Fibroblast of upper back skin (primary cell): Measurements from ENCODE around the gene SMU1.

Source experiments
- DNase-seq: peaks from one replicate; pipeline ENCODE4 v3.0.0-alpha.2; 2013

SMU1 gene

GRCh38 chr9:33076046-33077004, at the start of gene SMU1:
SMU1 (minus strand) TSS chr9:33076674; CDS start chr9:33076608, 66 bp downstream.
- peak; percentile 98 for DNase-seq

GRCh38 chr9:33125461-33125860, 49.0 kb upstream of the SMU1 start:
- DNase-seq, result no peak

- DNase-seq, result no peak
These were observed 48.4 kb upstream of the SMU1 start for GRCh38 chr9:33124751-33125381.

GRCh38 chr9:33124046-33124445, 47.6 kb upstream of the SMU1 start:
- DNase-seq, result no peak

- DNase-seq, result no peak
These were observed 47.0 kb upstream of the SMU1 start for GRCh38 chr9:33123407-33124031.

- no peak for DNase-seq
These were observed 44.1 kb upstream of the SMU1 start for GRCh38 chr9:33120620-33121019.

- DNase-seq, result no peak
These were observed 41.3 kb upstream of the SMU1 start for GRCh38 chr9:33117796-33118195.

GRCh38 chr9:33117306-33117705, 40.8 kb upstream of the SMU1 start:
- DNase-seq, result peak; percentile 94

- DNase-seq, result peak; percentile 77
These were observed 40.4 kb upstream of the SMU1 start for GRCh38 chr9:33116860-33117259.

- no peak for DNase-seq
These were observed 38.3 kb upstream of the SMU1 start for GRCh38 chr9:33114746-33115145.

- no peak for DNase-seq
These were observed 37.5 kb upstream of the SMU1 start for GRCh38 chr9:33113799-33114547.

- no peak for DNase-seq
These were observed 35.6 kb upstream of the SMU1 start for GRCh38 chr9:33112094-33112493.

GRCh38 chr9:33111631-33112030, 35.2 kb upstream of the SMU1 start:
- DNase-seq, result no peak

GRCh38 chr9:33110686-33111085, 34.2 kb upstream of the SMU1 start:
- DNase-seq, result no peak

GRCh38 chr9:33109850-33110595, 33.5 kb upstream of the SMU1 start:
- DNase-seq, result no peak

GRCh38 chr9:33109097-33109496, 32.6 kb upstream of the SMU1 start:
- no peak for DNase-seq

GRCh38 chr9:33108472-33108871, 32.0 kb upstream of the SMU1 start:
- no peak for DNase-seq

- DNase-seq, result no peak
These were observed 31.3 kb upstream of the SMU1 start for GRCh38 chr9:33107762-33108161.

GRCh38 chr9:33106827-33107621, 30.6 kb upstream of the SMU1 start:
- DNase-seq, result peak; percentile 99

GRCh38 chr9:33106372-33106771, 29.9 kb upstream of the SMU1 start:
- DNase-seq, result no peak

- peak; percentile 33 for DNase-seq
These were observed 29.5 kb upstream of the SMU1 start for GRCh38 chr9:33105959-33106358.
